K562 (cell line): Measurements from ENCODE around the gene SERTAD3. TPM values are rescaled to one million over a fixed set of nuclear protein-coding genes. Genes with fewer than 3 reads are reported as not detected.

Source experiments
- CBX8 ChIP-seq: fragments of 200-600 bp; sonication (generic); IDR thresholded peaks from 2 replicates; pipeline ENCODE4 v1.6.1; 2012; ENCODE audit warnings: borderline replicate concordance, mixed run types, low read depth, mild to moderate bottlenecking, moderate library complexity, mixed read lengths, low read length, control low read depth, inconsistent platforms; ENCODE audit not compliant: poor library complexity, severe bottlenecking; ENCODE audit errors: extremely low read depth
- CREBBP ChIP-seq: IDR thresholded peaks from one replicate; pipeline ENCODE4 v1.6.1; 2012; ENCODE audit warnings: low read depth, mild to moderate bottlenecking, control low read depth, inconsistent platforms, low read length
- E2F8 ChIP-seq: fragments of 450-650 bp; IDR thresholded peaks from 2 replicates; pipeline ENCODE4 v1.7.1; 2018; ENCODE audit warnings: mild to moderate bottlenecking, low read depth; ENCODE audit not compliant: partially characterized antibody
- ELF1 ChIP-seq: fragments of 200-800 bp; sonication (Bioruptor generic); IDR thresholded peaks from 2 replicates; pipeline ENCODE4 v1.6.1; 2016; ENCODE audit warnings: missing genetic modification characterization, missing compliant biosample characterization
- MLLT1 ChIP-seq, 2 experiments: fragments of 450-650 bp; IDR thresholded peaks; 2 replicates each; pipeline ENCODE4 v1.6.1; 2016
- MYNN ChIP-seq, 2 experiments: sonication (generic); formaldehyde crosslinking in 1 of 2; IDR thresholded peaks; 2 replicates each; pipeline versions ENCODE4 v1.5.0 to v1.6.1; 2016 to 2020; ENCODE audit warnings: antibody characterized with exemption in 1 of 2, missing genetic modification reagents in 1 of 2
- NR0B1 ChIP-seq: fragments of 450-650 bp; IDR thresholded peaks from one replicate; pipeline ENCODE4 v1.6.1; 2018; ENCODE audit warnings: mild to moderate bottlenecking, moderate library complexity; ENCODE audit not compliant: partially characterized antibody
- SLC30A9 ChIP-seq: fragments of 250-450 bp; sonication (Bioruptor Pico); IDR thresholded peaks from 2 replicates; pipeline ENCODE4 v1.8.0; 2022; ENCODE audit warnings: mild to moderate bottlenecking, moderate library complexity
- SNRNP70 ChIP-seq: fragments of 200-400 bp; formaldehyde crosslinking; optimal IDR thresholded peaks from 2 replicates; pipeline ENCODE3; 2017; ENCODE audit warnings: low read depth, low read length
- TBP ChIP-seq: optimal IDR thresholded peaks from 2 replicates; pipeline ENCODE3; 2011; ENCODE audit warnings: low read depth, low read length, improper control_type of control experiment
- TCF7L2 ChIP-seq: fragments of 150-350 bp; IDR thresholded peaks from 2 replicates; pipeline ENCODE4 v1.6.1; 2016; ENCODE audit warnings: low read depth, mild to moderate bottlenecking, low read length, moderate library complexity
- ZNF592 ChIP-seq: fragments of 450-650 bp; IDR thresholded peaks from 2 replicates; pipeline ENCODE4 v1.6.1; 2017; ENCODE audit warnings: antibody characterized with exemption, mild to moderate bottlenecking
- polyA plus RNA-seq, 8 experiments: library from polyadenylated mRNA; depleted of rRNA in 4 of 8; stranded (reverse) in 5 of 8; unstranded in 3 of 8; fragments of >200 nt; fragmentation: Nextera tagmentation in 2 of 8; fragmentation: Illumina TruSeq in 1 of 8; extraction: Ambion mirVana in 2 of 8; extraction: Trizol in 1 of 8; gene quantifications; 2 replicates each; pipeline versions ENCODE4 v1.2.1 to v1.2.3, GENCODE V29; 2011 to 2014; ENCODE audit warnings: inconsistent platforms in 1 of 8, missing spikeins in 1 of 8
- total RNA-seq, 7 experiments: library from RNA; depleted of rRNA in 6 of 7; stranded (reverse); fragments of >200 nt in 6 of 7; fragmentation: Illumina TruSeq in 2 of 7; extraction: Trizol in 2 of 7; gene quantifications; 2 replicates each; pipeline versions ENCODE4 v1.2.1 to v1.2.3, GENCODE V29; 2011 to 2021; ENCODE audit warnings: low replicate concordance in 1 of 7

The SERTAD3 gene
- total and polyA plus RNA-seq, 9 of the 15 experiments (the other 6 are each of a cell fraction or from before 2014, with no cell fraction given) = 5.4 to 28.9 (median 17.5) TPM

- TF ChIP-seq ELF1 (tag) = no peak
- TF ChIP-seq E2F8 = no peak
- no peak for TF ChIP-seq ZNF592
- no peak for TF ChIP-seq CREBBP
- TF ChIP-seq NR0B1 = no peak
- no peak for TF ChIP-seq SLC30A9 (CRISPR knock-in tag)
- TF ChIP-seq MLLT1 (IDR thresholded peaks at IDR 0.05) = no peak
- no peak for TF ChIP-seq CBX8
- no peak for TF ChIP-seq TCF7L2
- TF ChIP-seq MYNN (IDR thresholded peaks at IDR 0.05) = no peak
- no peak for TF ChIP-seq MYNN (CRISPR knock-in tag; IDR thresholded peaks at IDR 0.05)
- no peak for TF ChIP-seq SNRNP70
- TF ChIP-seq TBP = no peak
Observed at GRCh38 chr19:40403262-40403984, 40.7 kb downstream of the SERTAD3 start (continued).
